ENCODE measurements around the gene ITGB2.

Gene ITGB2

DNA sequence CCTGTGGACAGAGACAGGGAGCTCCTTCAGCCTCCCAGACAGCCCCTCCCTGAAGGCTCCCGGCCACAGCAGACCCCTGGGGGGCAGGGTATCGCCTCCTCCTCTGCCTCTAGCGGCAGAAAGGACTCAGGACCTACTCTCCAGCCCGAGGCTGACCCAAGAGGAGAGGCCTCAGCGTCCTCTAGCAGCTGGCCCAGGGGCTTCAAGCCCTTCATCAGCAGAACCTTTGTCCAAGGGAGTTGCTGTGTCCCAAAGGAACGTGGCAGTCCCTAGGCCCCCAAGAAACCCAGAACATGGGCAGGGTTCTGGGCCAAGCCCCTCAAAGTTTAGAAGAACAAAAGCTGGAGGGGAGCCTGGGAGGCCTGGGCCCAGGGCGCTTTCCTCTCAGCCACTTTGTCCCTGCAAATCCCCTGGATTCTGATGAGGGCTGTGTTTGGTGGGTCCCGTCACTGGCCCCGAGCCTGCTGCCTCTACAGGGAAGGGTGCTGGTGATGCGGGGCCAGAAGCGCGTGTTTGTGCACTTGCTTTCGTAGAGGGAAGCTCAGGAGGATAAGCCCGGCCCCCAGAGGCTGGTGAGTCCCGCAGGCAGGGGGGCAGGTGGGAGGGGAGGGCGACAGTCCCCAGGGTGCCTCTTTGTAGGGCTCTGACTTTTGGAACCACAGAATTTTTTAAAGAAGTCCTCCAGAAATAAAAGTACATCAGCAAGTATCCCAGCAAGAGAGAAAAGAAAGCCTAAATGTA is 13.3 kb downstream of the ITGB2 start:
- no peak for TF ChIP-seq SIN3A (IDR thresholded peaks at IDR 0.05; ENCODE audit: borderline replicate concordance, insufficient read depth, low read length)
- no peak for TF ChIP-seq TAF1 (IDR thresholded peaks at IDR 0.05; ENCODE audit: borderline replicate concordance, insufficient read depth, low read length)
- no peak for TF ChIP-seq FOXP2 (optimal IDR thresholded peaks at IDR 0.05; ENCODE audit: borderline replicate concordance, extremely low read depth, extremely low read length, insufficient read depth)
- TF ChIP-seq, protein P1, sequence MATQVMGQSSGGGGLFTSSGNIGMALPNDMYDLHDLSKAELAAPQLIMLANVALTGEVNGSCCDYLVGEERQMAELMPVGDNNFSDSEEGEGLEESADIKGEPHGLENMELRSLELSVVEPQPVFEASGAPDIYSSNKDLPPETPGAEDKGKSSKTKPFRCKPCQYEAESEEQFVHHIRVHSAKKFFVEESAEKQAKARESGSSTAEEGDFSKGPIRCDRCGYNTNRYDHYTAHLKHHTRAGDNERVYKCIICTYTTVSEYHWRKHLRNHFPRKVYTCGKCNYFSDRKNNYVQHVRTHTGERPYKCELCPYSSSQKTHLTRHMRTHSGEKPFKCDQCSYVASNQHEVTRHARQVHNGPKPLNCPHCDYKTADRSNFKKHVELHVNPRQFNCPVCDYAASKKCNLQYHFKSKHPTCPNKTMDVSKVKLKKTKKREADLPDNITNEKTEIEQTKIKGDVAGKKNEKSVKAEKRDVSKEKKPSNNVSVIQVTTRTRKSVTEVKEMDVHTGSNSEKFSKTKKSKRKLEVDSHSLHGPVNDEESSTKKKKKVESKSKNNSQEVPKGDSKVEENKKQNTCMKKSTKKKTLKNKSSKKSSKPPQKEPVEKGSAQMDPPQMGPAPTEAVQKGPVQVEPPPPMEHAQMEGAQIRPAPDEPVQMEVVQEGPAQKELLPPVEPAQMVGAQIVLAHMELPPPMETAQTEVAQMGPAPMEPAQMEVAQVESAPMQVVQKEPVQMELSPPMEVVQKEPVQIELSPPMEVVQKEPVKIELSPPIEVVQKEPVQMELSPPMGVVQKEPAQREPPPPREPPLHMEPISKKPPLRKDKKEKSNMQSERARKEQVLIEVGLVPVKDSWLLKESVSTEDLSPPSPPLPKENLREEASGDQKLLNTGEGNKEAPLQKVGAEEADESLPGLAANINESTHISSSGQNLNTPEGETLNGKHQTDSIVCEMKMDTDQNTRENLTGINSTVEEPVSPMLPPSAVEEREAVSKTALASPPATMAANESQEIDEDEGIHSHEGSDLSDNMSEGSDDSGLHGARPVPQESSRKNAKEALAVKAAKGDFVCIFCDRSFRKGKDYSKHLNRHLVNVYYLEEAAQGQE (IDR thresholded peaks at IDR 0.05; ENCODE audit: insufficient read depth in 1 of 2, low read depth in 2 of 2, low read length in 2 of 2), result no peak
- no peak for TF ChIP-seq POLR2AphosphoS5 (IDR thresholded peaks at IDR 0.05; ENCODE audit: low read depth, low read length)

- TF ChIP-seq, protein P1 (IDR thresholded peaks at IDR 0.05; ENCODE audit: insufficient read depth in 1 of 2, low read depth in 2 of 2, low read length in 2 of 2), result no peak
Observed at GRCh38 chr21:44905728-44906090, 15.0 kb downstream of the ITGB2 start.

DNA sequence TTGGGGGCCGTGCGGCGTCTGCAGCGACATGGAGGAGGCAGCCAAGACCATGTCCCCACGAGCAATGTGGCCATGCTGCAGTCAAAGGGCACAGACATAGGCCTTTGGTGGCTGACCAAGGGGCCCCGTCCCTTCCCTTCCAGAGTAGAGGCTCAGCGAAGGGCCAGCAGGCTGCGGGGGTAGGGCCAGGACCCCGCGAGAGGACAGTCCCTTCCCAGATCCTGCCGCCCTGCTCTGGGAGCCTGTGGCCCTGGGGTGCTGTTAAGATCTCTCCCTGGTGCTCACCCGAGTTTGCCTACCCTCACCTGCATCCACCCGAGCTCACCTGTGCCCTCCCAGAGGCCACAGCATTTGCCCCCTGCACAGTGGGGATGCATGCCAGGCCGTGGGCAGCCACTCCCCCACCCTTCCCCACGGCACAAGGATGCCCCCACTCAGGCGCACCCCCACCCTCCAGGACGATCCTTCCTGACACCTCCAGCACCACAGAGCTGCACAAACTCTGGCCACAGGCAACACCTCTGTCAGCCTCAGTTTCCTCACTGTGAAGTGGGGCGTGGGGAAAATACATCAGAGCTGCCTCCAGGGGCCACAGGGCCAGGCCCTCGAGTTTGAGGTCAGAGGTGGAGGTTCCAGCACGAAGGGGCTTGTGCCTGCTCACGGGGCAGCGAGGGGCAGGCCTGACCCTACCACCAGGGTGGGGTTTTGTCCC is 15.5 kb downstream of the ITGB2 start:
- TF ChIP-seq POLR2AphosphoS5 (IDR thresholded peaks at IDR 0.05; ENCODE audit: low read depth, low read length) (no peak), FOXP2 (optimal IDR thresholded peaks at IDR 0.05; ENCODE audit: borderline replicate concordance, extremely low read depth, extremely low read length, insufficient read depth) (no peak), TAF1 (IDR thresholded peaks at IDR 0.05; ENCODE audit: borderline replicate concordance, insufficient read depth, low read length) (no peak), SIN3A (IDR thresholded peaks at IDR 0.05; ENCODE audit: borderline replicate concordance, insufficient read depth, low read length) (no peak)
- TF ChIP-seq, protein P1 (IDR thresholded peaks at IDR 0.05; ENCODE audit: insufficient read depth in 1 of 2, low read depth in 2 of 2, low read length in 2 of 2), result no peak

DNA sequence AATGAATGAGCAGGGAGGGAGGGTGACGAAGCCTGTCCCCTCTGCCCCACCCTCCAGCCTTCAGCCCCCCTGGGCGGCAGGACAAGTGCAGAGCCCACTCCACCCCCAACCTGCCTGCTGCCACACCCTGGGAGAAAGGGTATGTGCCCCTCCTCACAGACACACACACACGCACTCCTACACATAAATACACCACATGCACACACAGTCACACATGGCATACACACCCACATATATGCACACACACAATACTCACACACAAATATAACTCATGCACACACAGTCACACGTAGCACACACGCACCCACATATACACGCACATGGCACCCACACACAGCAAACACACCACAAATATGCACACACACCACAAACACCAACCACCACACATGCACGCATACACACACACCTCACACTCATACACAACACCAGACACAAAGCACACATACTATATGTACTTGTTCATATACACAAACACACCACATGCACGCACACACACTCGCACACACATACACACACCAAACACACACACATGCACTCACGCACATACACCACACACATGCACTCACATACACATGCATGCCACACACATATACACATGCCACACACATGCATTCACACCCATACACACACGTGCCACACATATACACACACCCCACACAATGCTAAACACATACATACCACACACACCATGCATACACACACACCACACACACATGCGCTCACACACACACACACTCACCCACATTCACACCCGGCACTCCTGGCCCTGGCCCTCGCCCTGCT is 16.4 kb downstream of the ITGB2 start:
- TF ChIP-seq FOXP2 (optimal IDR thresholded peaks at IDR 0.05; ENCODE audit: borderline replicate concordance, extremely low read depth, extremely low read length, insufficient read depth) (no peak), TAF1 (IDR thresholded peaks at IDR 0.05; ENCODE audit: borderline replicate concordance, insufficient read depth, low read length) (no peak), POLR2AphosphoS5 (IDR thresholded peaks at IDR 0.05; ENCODE audit: low read depth, low read length) (no peak), SIN3A (IDR thresholded peaks at IDR 0.05; ENCODE audit: borderline replicate concordance, insufficient read depth, low read length) (no peak)
- TF ChIP-seq, protein P1 (IDR thresholded peaks at IDR 0.05; ENCODE audit: insufficient read depth in 1 of 2, low read depth in 2 of 2, low read length in 2 of 2), result no peak

All from PFSK-1 (cell line).